Measurements from ENCODE around the gene PKP4.

GRCh38 chr2:158693476-158693875, 236.7 kb downstream of the PKP4 start:
- TF ChIP-seq CTCF (IDR thresholded peaks at IDR 0.05; ENCODE audit: borderline replicate concordance, extremely low read depth, low read length, poor library complexity, severe bottlenecking) (no peak), EZH2 (IDR thresholded peaks at IDR 0.05; ENCODE audit: borderline replicate concordance, low read depth, low read length, severe bottlenecking) (no peak)
